Head of caudate nucleus (tissue), 42 donors: Measurements from ENCODE around the gene TOE1.
A peak's percentile ranks its signal among the peaks of the same experiment; 100 is the strongest.

Source experiments
- DNase-seq, 42 donors: peaks; one replicate each; pipeline versions ENCODE4 v3.0.0 to v3.0.0-alpha.2; 2020 to 2021; ENCODE audit warnings: mixed read lengths in 7 of 42
- intact Hi-C: fragments of 100-400 bp; cut with DNase I; formaldehyde crosslinking; loops from one replicate; pipeline ENCODE4 v1.15.0; 2022

Gene TOE1

DNA sequence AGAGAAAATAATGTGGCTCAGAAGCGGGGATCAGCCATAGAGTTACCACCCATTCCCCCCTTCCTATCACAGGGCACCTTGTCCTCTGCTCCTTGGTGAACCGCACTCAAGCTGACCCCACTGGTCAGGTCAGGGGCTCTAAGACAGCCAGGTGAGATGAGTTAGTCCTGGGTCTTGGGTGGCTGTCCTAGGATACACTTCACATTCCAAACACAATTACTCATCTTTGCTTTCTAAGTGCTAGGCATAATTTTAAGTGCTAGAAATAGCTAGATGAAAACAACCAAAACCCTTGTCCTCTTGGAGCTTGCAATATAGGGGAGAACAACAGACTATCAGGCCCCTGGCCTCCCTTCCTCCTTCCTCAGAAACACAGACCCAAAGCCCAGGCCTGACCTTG is 8.1 kb downstream of the TOE1 start:
- no peak for DNase-seq
- intact Hi-C loops: loop anchor here (10.0 kb wide), 1 partner anchor 227 kb away; no protein-coding TSS in a partner anchor

- intact Hi-C loops: loop anchor here (10.0 kb wide), 1 partner anchor 226 kb away; no protein-coding TSS in a partner anchor
- DNase-seq: no peak
Observed at GRCh38 chr1:45348609-45348965, 8.6 kb downstream of the TOE1 start.

DNA sequence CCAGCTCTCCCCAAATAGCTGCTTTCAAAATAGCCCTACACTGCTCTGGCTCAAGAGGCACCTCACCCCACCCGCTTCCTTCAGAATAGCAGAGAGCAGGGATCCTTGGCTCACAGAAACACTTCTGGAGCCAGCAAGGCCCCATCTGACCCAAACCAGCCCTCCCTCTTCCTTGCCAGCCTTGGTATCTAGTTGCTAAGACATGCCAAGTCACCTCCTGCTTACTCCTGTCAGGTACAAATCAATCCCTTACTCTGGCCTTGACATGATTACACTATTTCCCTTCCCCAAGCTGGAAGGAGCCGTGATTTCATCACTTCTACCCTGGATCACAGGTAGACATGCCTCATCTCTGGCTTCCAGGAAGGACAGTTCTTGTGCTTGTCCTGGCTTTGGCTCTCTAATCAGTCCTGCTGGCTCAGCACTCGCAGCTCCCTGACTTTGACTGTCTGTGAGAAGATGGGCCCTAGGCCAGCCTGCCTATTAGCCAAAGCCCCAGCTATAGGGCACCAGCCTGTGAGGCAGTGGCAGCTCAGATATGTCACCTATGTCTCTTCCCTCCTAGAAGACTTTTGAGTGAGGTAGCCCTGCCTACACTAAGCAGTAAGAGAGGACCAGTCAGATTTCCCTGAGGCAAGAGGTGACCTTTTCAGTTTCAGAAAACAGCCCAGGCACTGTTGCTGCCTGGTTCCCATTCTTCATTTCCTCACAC is 9.2 kb downstream of the TOE1 start:
- intact Hi-C loops: loop anchor here (10.0 kb wide), 1 partner anchor 226 kb away; no protein-coding TSS in a partner anchor
- peak in 1 of 42 donors; percentile 18 for DNase-seq

DNA sequence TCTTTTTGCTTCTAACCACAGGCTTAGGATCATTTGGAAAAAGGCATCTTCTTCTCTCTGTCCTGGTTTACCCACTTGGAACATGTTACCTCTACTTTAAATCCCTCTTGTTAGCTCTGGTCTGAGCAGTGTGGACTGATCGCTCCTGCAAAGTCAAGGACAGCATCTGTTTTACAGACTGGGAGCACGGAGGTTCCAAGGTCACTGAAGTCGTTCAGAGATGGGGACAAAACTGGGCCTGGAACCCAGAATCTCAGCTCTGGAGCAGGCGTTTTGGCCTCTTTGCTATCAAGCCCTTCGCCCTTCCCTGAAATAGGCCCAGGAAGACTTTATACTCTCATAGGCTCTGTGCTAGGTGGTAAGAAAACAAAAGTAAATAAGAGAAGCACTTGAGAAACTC is 11.5 kb downstream of the TOE1 start:
- no peak for DNase-seq
- intact Hi-C loops: no loop called here

GRCh38 chr1:45353685-45354084 is 13.7 kb downstream of the TOE1 start:
- DNase-seq: peak in 2 of 42 donors; percentile 31 to 35
- intact Hi-C loops: no loop called here

DNA sequence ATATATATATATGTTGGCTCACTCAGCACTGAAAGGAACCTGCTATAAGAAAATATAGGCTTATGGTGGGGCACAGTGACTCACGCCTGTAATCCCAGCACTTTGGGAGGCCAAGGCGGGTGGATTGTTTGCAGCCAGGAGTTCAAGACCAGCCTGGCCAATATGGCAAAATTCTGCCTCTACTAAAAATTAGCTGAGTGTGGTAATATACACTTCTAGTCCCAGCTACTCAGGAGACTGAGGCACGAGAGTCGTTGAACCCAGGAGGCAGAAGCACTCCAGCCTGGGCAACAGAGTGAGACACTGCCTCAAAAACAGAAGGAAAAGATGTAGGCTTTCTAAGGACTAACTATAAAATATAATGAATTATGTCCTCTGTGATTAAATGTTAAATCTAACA is 14.9 kb downstream of the TOE1 start:
- no peak for DNase-seq
- intact Hi-C loops: no loop called here

DNA sequence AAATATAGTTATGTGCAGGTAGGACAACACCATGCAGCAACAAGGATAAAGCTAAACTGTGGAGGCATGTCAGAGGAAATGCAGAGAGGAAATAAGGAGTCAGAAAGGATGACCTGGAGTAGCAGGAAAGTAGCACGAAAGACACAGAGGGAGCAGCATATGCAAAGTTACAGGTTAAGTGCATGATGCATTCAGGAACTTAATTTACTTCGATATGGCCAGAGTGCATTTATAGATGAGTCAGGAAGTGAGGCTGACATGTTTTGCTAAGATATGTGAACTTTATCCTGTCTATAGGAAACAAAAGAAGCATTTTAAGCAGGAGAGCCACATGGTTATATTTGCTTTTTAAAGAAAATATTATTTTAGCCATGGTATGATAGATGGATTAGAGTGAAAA is 15.7 kb downstream of the TOE1 start:
- intact Hi-C loops: no loop called here
- DNase-seq: no peak

DNA sequence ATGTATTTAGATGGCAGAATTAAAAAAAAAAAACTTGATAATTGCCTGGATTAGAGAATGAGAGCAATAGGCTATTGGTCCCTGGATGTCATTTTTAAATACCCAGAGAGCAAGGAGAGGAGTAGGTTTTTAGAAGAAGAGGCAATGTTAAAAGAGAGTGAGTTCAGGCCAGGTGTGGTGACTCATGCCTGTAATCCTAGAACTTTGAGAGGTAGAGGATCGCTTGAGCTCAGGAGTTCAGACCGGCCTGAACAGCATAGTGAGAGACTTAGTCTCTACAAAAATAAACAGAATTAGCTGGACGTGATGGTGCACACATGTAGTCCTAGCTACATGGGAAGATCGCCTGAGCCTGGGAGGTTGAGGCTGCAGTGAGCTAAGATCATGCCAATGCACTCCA is 16.2 kb downstream of the TOE1 start:
- intact Hi-C loops: no loop called here
- no peak for DNase-seq

GRCh38 chr1:45359882-45360513 is 20.0 kb downstream of the TOE1 start:
- intact Hi-C loops: loop anchor here (2.0 to 10.0 kb wide), 2 partner anchors 133 to 205 kb away; no protein-coding TSS in a partner anchor
- DNase-seq: peak; percentile 45 to 89 (median 76)

DNA sequence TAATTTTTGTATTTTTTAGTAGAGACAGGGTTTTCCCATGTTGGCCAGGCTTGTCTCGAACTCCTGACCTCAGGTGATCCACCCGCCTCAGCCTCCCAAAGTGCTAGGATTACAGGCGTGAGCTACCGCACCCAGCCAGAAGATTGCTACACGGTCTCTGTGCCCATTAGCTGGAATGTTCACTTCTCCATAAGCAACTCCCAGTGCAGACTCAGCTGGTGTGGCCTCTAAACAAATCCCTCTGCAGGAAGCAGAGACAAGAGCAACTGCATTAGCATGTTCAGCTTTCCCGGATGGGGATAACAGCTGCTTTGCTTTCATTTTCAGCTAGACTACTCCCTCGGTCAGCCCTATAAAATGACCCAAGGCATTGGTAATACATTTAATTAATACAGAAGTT is 21.0 kb downstream of the TOE1 start:
- intact Hi-C loops: loop anchor here (2.0 to 10.0 kb wide), 2 partner anchors 132 to 204 kb away; no protein-coding TSS in a partner anchor
- DNase-seq: peak in 14 of 42 donors; percentile 11 to 60 (median 36)

- DNase-seq: no peak
- intact Hi-C loops: loop anchor here (10.0 kb wide), 1 partner anchor 201 kb away; no protein-coding TSS in a partner anchor
Observed at GRCh38 chr1:45364294-45364693, 24.3 kb downstream of the TOE1 start.

- intact Hi-C loops: loop anchor here (10.0 kb wide), 1 partner anchor 200 kb away; no protein-coding TSS in a partner anchor
- peak in 17 of 42 donors; percentile 10 to 62 (median 34) for DNase-seq
Observed at GRCh38 chr1:45365051-45365450, 25.1 kb downstream of the TOE1 start.

GRCh38 chr1:45370575-45370974 is 30.6 kb downstream of the TOE1 start:
- intact Hi-C loops: no loop called here
- no peak for DNase-seq

GRCh38 chr1:45373573-45373972 is 33.6 kb downstream of the TOE1 start:
- intact Hi-C loops: no loop called here
- DNase-seq: no peak

DNA sequence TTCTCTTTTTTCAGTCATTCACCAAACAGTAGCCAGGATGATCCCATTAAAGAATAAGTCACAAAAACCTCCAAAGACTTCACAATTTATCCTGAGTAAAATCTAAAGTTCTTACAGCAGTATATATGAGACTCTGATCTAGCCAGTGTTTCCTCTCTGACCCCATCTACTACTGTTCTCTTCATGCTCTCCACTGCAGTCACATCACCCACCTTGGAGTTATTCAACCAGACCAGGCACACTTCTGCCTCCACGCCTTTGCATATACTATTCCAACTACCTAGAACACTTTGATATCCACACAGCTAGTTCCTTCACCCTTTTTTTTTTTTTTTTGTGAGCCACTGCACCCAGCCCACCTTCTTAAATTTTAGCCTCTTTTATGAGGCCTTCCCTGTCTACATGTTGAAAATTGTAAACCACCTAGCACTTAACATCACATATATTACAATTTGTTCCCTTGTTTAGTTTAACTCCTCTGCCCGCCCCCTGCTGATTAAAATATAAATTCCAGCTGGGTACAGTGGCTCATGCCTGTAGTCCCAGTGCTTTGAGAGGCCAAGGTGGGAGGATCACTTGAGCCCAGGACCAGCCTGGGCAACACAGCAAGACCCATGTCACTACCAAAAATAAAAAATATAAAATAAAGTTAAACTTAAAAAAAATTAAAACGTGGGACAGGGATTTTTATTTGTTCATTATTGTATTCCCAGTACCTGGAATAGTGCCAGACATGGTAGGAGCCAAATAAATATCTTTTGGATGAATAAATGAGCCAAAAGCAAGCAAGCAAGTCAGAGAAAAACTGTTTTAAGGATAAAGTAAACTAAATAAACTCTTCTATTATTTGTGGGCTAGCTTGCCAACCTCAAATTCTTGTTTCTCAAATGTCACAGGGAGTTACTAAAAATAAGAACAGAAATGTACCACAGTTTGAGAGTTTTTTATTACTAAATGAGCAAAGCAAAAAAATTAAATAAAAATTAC is 35.4 kb downstream of the TOE1 start:
- intact Hi-C loops: no loop called here
- DNase-seq: no peak

DNA sequence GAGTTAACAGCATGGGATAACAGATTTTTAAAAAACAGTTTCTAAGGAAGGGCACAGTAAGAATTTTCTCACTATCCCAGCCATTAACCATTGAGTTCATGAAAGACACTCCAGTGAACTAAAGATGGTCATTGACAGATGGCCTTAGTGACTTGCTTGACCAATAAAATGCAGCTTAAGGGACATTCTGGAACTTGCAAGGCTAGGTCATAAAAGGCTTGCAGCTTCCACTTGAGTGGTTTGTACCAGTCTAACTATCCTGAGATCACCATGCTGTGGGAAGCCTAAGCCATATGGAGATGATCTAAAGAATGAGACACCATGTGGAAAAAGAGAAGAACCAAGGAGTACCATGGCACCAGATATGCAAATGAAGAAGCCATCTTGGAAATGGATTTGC is 38.2 kb downstream of the TOE1 start:
- no peak for DNase-seq
- intact Hi-C loops: no loop called here

GRCh38 chr1:45379524-45379923 is 39.6 kb downstream of the TOE1 start:
- no peak for DNase-seq
- intact Hi-C loops: no loop called here

GRCh38 chr1:45380125-45380524 is 40.2 kb downstream of the TOE1 start:
- intact Hi-C loops: no loop called here
- no peak for DNase-seq

DNA sequence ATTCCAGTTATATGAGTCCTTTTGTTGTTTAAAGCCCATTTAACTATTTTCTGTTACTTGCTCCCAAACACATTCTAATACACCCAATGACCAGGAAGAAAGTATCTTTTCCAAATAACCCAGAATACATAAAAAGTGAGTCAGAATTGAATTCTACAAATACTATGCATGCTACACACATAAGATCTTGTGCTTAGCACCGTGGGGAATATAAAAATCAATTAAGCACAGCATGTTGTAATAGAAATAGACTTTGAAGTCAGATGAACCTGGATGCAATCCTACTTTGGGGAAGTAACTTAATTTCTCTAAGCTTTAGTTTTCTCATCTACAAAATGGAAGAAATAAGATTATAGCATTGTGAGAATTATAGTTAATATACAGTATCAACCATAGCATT is 40.8 kb downstream of the TOE1 start:
- intact Hi-C loops: no loop called here

More for the DNA sequence above, 40.8 kb downstream of the TOE1 start:
- DNase-seq: no peak
